ENCODE measurements around the gene FBXW7. TPM values are rescaled to one million over a fixed set of nuclear protein-coding genes. Genes with fewer than 3 reads are reported as not detected.

FBXW7 gene
- total and polyA plus RNA-seq, 4 donors = 7.6 to 82.1 (median 20.6) TPM

DNA sequence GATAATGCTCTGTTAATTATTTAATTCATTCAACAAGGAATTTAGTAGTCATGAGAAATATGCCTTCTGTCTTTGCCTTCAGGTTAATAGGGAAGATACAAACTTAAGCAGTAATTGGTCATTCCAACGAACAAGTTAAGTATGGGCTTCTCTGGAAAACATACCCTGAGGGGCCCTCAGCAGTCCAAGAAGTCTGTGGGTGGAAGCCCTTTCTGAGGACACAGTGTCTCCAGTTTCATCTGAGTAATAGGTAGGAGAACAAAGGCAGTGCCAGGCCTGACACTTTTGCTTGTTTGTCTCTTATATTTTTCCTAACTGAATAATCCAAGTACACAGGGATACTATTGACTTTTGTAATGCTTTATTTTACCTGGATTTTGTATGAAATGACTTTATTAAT is 262.5 kb downstream of the FBXW7 start:
- Histone ChIP-seq H3K4me1 (ENCODE audit: control insufficient read depth in 5 of 5, insufficient read depth in 5 of 5, low read length in 5 of 5) (peaks cover 0 to 7% (median 0%) of the 10 kb centered on the region in 5 donors), H3K36me3 (ENCODE audit: control insufficient read depth in 4 of 4, insufficient read depth in 4 of 4, low read length in 4 of 4) (no peaks in the 10 kb centered on the region), H3K9ac (ENCODE audit: insufficient read depth in 1 of 2, low read length in 2 of 2) (no peak overlapping the region), H3K27me3 (ENCODE audit: control insufficient read depth in 3 of 3, insufficient read depth in 3 of 3, low read length in 2 of 3) (no peaks in the 10 kb centered on the region), H3K27ac (ENCODE audit: low read depth in 1 of 2, low read length in 1 of 2) (no peak overlapping the region), H3K4me3 (no peak overlapping the region), H3K9me3 (ENCODE audit: control insufficient read depth in 4 of 4, insufficient read depth in 3 of 4, low read length in 3 of 4) (no peaks in the 10 kb centered on the region)
- ATAC-seq (ENCODE audit: insufficient read depth, low FRiP score) (no peak), DNase-seq (no peak)
- WGBS, 2 donors = 66 to 81% methylated on average over 1 of the region's 1 CpG
- TF ChIP-seq, protein P1, sequence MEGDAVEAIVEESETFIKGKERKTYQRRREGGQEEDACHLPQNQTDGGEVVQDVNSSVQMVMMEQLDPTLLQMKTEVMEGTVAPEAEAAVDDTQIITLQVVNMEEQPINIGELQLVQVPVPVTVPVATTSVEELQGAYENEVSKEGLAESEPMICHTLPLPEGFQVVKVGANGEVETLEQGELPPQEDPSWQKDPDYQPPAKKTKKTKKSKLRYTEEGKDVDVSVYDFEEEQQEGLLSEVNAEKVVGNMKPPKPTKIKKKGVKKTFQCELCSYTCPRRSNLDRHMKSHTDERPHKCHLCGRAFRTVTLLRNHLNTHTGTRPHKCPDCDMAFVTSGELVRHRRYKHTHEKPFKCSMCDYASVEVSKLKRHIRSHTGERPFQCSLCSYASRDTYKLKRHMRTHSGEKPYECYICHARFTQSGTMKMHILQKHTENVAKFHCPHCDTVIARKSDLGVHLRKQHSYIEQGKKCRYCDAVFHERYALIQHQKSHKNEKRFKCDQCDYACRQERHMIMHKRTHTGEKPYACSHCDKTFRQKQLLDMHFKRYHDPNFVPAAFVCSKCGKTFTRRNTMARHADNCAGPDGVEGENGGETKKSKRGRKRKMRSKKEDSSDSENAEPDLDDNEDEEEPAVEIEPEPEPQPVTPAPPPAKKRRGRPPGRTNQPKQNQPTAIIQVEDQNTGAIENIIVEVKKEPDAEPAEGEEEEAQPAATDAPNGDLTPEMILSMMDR (IDR thresholded peaks at IDR 0.05; ENCODE audit: control extremely low read depth, extremely low read depth) = no peak

Small RNA genes within 50 kb of the gene (small RNA-seq; reads per million reads assigned to genes)
- not detected for gene MIR3140 (ENCODE audit: low replicate concordance)

Other genes starting within 250 kb of the FBXW7 start
- gene TMEM154, start 143.9 kb upstream of the FBXW7 start, total RNA-seq = 10 to 100 TPM; 10.2 to 18.9 TPM
- gene TMEM154, start 143.9 kb upstream of the FBXW7 start, polyA plus RNA-seq = 1 to 10 TPM; 1.6 to 6.7 TPM
- 1 to 10 TPM; 1.2 to 2.1 TPM for gene TIGD4, start 243.6 kb upstream of the FBXW7 start, total RNA-seq
- under 1 TPM; 0.33 to 0.41 TPM for gene TIGD4, start 243.6 kb upstream of the FBXW7 start, polyA plus RNA-seq
- gene ARFIP1, start 243.9 kb upstream of the FBXW7 start, total RNA-seq = 10 to 100 TPM; 28.6 to 65.8 TPM
- gene ARFIP1, start 243.9 kb upstream of the FBXW7 start, polyA plus RNA-seq = 10 to 100 TPM; 20.9 to 21.6 TPM

Measured in lung (tissue), 13 donors.